T-helper 1 cell treated with Interleukin-12 subunit alpha and Interleukin-12 subunit beta and Interleukin-4 antibody, amounts not matched to agents 30 μg/mL and 1 μg/mL, for 36 hours (primary cell): Measurements from ENCODE around the gene PEDS1.
A peak's percentile ranks its signal among the peaks of the same experiment; 100 is the strongest.
"Not testable (repeated sequence)": the region's sequence is repeated elsewhere in the genome, so short reads cannot be mapped to it uniquely, and the experiment has no call there.

Experiments used
- H3K27ac Mint-ChIP-seq: one replicate; pipeline ENCODE4 v1.8.0; 2021; ENCODE audit warnings: mild to moderate bottlenecking, mixed read lengths
- H3K27me3 Mint-ChIP-seq: one replicate; pipeline ENCODE4 v1.8.0; 2021; ENCODE audit warnings: low read depth, mixed read lengths
- H3K36me3 Mint-ChIP-seq: one replicate; pipeline ENCODE4 v1.8.0; 2021; ENCODE audit warnings: low read depth, mixed read lengths
- H3K4me1 Mint-ChIP-seq: one replicate; pipeline ENCODE4 v1.8.0; 2021; ENCODE audit warnings: low read depth, mixed read lengths
- H3K4me3 Mint-ChIP-seq: one replicate; pipeline ENCODE4 v1.8.0; 2021; ENCODE audit warnings: mild to moderate bottlenecking, moderate library complexity, mixed read lengths
- H3K9me3 Mint-ChIP-seq: one replicate; pipeline ENCODE4 v1.8.0; 2021; ENCODE audit warnings: mixed read lengths

PEDS1 gene

DNA sequence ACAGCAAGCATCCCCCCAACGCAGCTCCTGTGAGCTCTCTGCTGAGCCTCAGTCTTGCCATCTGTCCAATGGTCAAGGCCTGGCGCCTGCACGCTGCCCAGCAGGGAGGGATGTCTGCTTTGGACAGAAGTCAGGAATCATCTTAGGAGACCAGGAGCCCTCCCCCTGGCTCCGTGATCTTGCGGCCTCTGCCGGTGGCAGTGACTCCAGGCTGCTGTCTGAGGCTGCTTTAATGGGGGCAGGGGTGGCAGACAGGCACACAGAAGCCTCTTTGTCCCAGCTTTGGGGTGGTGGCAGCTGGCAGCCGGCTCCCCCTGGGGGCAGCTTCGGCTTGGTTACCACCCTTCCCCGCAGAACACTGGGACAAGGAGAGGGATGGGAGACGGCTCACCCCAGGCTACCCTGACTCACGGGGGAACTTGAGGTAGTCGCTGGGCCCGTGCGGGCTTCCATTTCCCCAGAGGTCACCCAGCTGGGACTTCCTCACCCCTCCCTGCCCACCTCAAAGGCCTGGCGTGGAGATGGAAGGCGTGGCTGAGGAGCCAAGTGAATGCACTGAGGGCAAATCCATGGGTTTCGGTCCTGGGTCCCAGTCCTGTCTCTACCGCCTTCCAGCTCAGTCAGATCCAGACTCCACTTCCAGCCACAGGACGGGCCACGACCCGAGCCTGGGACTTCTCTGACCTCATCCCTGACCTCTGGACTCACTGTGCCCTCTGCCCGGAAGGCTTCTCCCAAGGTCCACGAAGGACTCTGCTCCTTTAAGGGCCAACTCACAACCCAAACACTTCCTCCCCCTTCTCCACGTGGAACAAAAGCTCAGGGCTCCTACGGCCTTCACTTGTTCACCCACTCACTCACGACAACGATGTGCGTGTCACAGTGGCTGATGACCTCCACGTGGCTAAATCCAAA lies 14.8 kb downstream of the PEDS1 start:
- peaks cover 35% of the 10 kb centered on the region for H3K36me3 Mint-ChIP-seq
- no peaks in the 10 kb centered on the region for H3K27me3 Mint-ChIP-seq
- no peak overlapping the region for H3K4me3 Mint-ChIP-seq
- peaks cover 21% of the 10 kb centered on the region for H3K4me1 Mint-ChIP-seq
- H3K27ac Mint-ChIP-seq, result no peak overlapping the region
- H3K9me3 Mint-ChIP-seq, result no peaks in the 10 kb centered on the region

DNA sequence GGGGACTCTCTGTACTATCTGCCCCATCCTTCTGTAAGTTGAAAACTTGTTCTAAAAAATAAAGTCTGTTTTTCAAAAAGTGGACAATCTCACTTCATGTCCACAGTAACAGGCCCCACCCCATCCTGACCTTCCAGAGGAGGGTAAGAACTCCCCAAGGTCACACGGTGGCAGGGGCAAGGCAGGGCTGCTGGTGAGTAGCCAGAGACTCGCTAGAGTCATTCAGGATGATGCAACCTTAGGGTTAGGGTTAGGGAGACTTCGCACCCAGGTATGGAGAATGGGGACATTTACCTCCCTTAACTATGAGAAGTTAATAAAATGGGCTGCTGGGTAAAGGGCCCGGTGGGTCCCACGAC lies 15.4 kb downstream of the PEDS1 start:
- no peak overlapping the region for H3K4me3 Mint-ChIP-seq
- H3K4me1 Mint-ChIP-seq, result peaks cover 20% of the 10 kb centered on the region
- no peak overlapping the region for H3K27ac Mint-ChIP-seq
- H3K9me3 Mint-ChIP-seq, result no peaks in the 10 kb centered on the region
- no peaks in the 10 kb centered on the region for H3K27me3 Mint-ChIP-seq
- peaks cover 34% of the 10 kb centered on the region for H3K36me3 Mint-ChIP-seq

DNA sequence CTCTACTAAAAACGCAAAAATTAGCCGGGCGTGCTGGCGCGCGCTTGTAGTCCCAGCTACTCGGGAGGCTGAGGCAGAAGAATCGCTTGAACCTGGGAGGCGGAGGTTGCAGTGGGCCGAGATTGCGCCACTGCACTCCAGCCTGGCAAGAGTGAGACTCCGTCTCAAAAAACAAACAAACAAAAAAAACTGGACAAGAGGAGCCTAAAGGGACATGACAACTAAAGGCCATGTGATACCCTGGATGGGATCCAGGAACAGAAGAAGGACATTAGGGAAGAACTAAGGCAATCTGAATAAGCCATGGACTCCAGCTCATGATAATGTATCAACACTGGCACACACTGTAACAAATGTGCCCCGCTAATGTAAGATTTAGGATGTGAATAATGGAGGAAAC lies 15.8 kb downstream of the PEDS1 start:
- H3K27ac Mint-ChIP-seq, H3K4me3 Mint-ChIP-seq, H3K9me3 Mint-ChIP-seq, H3K27me3 Mint-ChIP-seq: not testable (repeated sequence)
- H3K4me1 Mint-ChIP-seq, result peaks cover 16% of the 10 kb centered on the region
- H3K36me3 Mint-ChIP-seq, result peaks cover 30% of the 10 kb centered on the region

DNA sequence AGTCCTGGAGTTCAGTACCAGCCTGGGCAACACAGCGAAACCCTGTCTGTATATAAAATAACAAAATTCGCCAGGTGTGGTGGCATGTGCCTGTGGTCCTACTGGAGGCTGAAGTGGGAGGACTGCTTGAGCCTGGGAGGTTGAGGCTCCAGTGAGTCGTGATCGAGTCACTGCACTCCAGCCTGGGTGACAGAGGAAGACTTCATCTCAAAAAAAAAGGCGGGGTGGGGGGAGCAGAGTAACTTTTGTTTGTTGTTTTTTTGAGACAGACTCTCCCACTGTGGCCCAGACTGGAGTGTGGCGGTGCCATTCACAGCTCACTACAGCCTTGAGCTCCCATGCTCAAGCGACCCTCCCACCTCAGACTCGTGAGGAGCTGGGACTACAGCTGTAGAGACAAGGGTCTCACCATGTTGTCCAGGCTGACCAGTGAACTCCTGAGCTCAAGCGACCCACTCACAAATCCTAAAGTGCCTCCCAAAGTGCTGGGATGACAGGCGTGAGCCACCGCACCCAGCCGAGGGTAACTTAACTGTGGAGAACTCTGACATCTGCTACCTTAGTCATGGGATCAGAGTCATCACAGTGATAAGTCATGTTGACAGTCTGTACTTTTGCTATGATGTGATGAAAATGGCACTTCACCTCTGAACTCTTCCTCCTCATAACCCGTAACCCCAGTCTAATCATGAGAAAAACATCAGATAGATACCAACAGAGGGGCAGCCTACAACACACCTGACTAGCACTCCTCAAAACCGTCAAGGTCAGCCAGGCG lies 16.5 kb downstream of the PEDS1 start:
- peaks cover 17% of the 10 kb centered on the region for H3K4me1 Mint-ChIP-seq
- peaks cover 31% of the 10 kb centered on the region for H3K36me3 Mint-ChIP-seq
- no peak overlapping the region for H3K27ac Mint-ChIP-seq
- H3K4me3 Mint-ChIP-seq, result no peak overlapping the region
- no peaks in the 10 kb centered on the region for H3K9me3 Mint-ChIP-seq
- H3K27me3 Mint-ChIP-seq, result no peaks in the 10 kb centered on the region

DNA sequence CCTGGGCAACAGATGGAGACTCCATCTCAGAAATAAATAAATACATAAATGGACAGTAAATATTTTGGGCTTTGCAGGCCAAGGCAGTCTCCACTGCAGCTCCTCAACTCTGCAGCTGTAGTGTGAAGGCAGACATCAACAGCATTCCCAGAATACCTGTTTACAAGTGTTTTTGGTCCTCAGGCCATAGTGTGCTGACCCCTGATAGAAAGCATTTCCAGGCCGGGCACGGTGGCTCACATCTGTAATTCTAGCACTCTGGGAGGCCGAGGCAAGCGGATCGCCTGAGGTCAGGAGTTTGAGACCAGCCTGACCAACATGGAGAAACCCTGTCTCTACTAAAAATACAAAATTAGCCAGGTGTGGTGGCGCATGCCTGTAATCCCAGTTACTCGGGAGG lies 18.4 kb downstream of the PEDS1 start:
- Mint-ChIP-seq H3K4me1 (peaks cover 13% of the 10 kb centered on the region), H3K36me3 (peaks cover 32% of the 10 kb centered on the region)
- not testable (repeated sequence) for H3K4me3 Mint-ChIP-seq, H3K9me3 Mint-ChIP-seq, H3K27me3 Mint-ChIP-seq, H3K27ac Mint-ChIP-seq

DNA sequence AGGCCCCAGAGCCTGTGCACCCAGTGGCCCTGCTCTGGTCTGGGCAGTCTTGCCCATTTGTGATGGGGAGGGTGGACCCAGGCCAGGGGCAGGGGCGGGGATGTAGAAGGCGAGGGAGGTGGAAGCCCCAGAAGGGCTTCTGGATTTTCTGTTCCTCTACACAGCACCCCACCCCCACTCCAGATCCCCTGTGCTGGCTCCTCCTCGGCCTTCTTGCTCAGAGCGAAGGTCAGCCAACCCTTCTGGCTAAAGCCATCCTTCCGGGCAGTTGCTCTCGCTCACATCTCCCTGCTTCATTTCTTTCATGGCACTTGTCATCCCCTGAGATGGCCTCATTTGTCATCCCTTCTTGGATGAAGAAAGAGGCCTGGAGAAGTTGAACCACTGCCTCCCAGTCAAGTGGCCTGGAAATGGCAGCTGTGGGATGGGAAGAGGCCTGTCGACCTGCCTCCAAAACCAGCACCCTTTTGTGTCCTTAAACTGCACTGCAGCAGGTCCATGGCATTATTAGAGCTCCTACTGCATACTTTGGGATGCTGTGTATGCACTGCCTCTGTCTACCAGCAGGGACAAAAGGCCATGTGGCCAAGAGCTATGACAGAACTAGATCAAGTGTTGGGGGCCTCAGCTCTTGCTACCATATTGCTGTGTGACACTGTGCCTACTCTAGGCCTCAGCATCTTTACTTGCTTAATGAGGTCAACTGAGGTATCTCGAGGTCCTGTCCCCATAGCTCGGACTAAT lies 19.9 kb downstream of the PEDS1 start:
- peaks cover 34% of the 10 kb centered on the region for H3K36me3 Mint-ChIP-seq
- no peak overlapping the region for H3K27ac Mint-ChIP-seq
- no peak overlapping the region for H3K4me3 Mint-ChIP-seq
- H3K27me3 Mint-ChIP-seq, result no peaks in the 10 kb centered on the region
- no peaks in the 10 kb centered on the region for H3K9me3 Mint-ChIP-seq
- H3K4me1 Mint-ChIP-seq, result peaks cover 13% of the 10 kb centered on the region

DNA sequence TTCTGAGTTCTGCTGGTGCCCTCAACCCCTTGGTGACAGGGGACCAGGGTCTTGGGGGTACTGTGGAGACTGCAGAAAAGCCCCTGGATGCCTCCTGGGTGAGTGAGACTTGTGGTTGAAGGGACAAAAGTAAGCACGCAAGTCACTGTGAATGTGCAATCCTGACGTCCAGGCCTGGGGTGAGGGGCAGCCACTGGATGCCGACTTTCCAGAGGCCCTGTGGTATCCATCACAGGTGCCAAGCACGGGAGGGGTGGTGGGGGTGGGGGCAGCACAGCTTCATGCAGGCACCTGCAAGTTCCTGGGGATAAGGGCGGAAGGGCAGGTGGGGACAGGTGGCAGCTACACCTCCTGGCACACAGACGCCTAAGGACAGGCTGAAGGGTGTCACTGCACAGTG lies 20.5 kb downstream of the PEDS1 start:
- H3K4me1 Mint-ChIP-seq, result peaks cover 13% of the 10 kb centered on the region
- H3K36me3 Mint-ChIP-seq, result peaks cover 39% of the 10 kb centered on the region
- no peak overlapping the region for H3K27ac Mint-ChIP-seq
- H3K27me3 Mint-ChIP-seq, result no peaks in the 10 kb centered on the region
- H3K4me3 Mint-ChIP-seq, result no peak overlapping the region
- H3K9me3 Mint-ChIP-seq, result no peaks in the 10 kb centered on the region

DNA sequence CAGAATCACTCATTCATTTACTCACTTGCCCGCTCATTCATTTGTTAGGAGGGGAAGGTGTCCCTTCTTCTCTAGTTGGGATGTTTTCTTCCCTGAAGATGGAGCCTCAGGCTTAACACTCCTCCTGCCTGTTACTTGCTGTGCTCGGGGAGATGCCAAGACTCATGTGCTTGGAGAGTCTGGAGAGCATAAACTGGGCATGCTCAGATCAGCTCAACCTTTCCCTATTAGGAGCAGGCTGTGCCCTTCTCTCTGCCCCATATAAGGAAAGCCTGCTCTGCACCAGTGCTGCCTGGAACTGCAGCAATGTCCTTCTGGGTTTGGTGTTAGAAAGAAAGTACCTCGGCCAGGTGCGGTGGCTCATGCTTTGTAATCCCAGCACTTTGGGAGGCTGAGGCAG lies 22.5 kb downstream of the PEDS1 start:
- Mint-ChIP-seq H3K4me1 (peaks cover 17% of the 10 kb centered on the region), H3K9me3 (no peaks in the 10 kb centered on the region), H3K27ac (no peak overlapping the region), H3K4me3 (no peak overlapping the region), H3K36me3 (peaks cover 47% of the 10 kb centered on the region), H3K27me3 (no peaks in the 10 kb centered on the region)

DNA sequence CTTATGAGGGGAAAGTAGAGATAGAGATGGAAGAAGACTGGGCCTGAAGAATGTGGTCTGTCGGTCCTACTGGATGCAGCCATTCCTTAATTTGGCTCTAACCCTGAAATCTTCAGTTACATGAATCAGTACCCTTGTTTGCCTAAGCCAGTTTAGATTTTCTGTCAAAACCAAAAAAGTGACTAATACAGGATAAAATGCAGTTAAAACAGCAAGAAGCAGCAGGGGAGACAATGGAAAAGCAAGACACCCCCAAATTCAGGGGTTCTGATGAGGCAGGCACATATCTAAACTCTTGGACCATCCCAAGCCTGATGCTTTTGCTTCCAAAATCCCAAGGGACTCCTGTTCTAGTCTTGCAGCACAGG lies 23.2 kb downstream of the PEDS1 start:
- Mint-ChIP-seq H3K4me1 (peaks cover 15% of the 10 kb centered on the region), H3K36me3 (peaks cover 48% of the 10 kb centered on the region), H3K27me3 (no peaks in the 10 kb centered on the region), H3K9me3 (no peaks in the 10 kb centered on the region), H3K27ac (no peak overlapping the region), H3K4me3 (no peak overlapping the region)

DNA sequence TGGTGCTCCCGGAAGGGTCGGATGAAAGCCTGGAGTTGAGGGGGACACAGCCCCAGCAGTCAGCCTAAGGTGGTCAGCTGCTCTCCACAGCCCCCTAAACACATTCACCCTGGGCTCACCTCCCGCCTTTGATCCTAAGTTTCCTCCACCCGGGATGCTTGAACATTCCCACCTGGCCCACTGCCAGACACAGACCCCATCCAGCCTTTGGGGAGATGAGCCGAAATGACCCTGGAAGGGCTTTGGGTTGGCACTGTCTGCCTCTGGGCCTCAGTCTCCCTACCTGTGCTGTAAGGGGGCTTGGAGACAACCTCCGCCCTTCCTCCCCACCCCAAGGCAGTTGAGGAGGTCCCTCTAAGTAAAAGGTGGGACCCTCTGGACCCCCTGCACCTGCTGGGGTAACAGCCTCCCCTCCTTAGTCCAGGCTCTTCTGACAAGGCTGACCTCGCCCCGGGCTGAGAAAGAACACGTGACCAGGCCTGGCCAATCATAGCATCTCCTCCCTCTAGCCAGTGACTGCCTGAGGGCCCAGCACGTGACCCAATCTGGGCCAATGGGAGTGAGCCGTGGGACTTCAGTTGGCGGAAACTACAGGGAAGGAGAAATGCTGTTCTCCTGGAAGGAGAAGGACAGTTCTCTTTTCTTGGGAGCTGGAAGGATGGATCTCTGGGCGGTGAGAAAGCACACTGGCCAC lies 23.7 kb downstream of the PEDS1 start:
- H3K9me3 Mint-ChIP-seq, result no peaks in the 10 kb centered on the region
- H3K36me3 Mint-ChIP-seq, result peaks cover 54% of the 10 kb centered on the region
- no peak overlapping the region for H3K27ac Mint-ChIP-seq
- peaks cover 15% of the 10 kb centered on the region for H3K4me1 Mint-ChIP-seq
- no peak overlapping the region for H3K4me3 Mint-ChIP-seq
- H3K27me3 Mint-ChIP-seq, result no peaks in the 10 kb centered on the region

DNA sequence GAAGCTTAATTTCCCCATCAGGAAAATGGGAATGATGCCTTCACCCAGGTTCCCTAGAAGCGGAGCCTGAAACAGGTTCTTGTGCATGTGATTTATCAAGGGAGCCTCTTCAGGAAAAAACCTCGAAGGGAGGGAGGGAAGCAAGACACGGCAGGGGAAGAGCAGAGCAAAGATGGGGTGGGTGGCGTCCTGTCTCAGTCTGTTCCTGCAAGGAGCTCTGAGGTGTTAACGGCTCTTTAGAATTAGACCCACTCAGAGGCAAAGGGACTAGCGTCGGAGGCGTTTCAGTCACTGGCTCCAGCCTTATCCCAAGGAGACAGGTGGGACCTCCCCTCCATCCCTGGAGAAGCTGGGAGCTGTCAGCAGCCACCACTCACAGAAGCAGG lies 25.0 kb downstream of the PEDS1 start:
- H3K27me3 Mint-ChIP-seq, result no peaks in the 10 kb centered on the region
- peaks cover 63% of the 10 kb centered on the region for H3K36me3 Mint-ChIP-seq
- peaks cover 13% of the 10 kb centered on the region for H3K4me1 Mint-ChIP-seq
- no peak overlapping the region for H3K4me3 Mint-ChIP-seq
- H3K9me3 Mint-ChIP-seq, result no peaks in the 10 kb centered on the region
- H3K27ac Mint-ChIP-seq, result no peak overlapping the region

DNA sequence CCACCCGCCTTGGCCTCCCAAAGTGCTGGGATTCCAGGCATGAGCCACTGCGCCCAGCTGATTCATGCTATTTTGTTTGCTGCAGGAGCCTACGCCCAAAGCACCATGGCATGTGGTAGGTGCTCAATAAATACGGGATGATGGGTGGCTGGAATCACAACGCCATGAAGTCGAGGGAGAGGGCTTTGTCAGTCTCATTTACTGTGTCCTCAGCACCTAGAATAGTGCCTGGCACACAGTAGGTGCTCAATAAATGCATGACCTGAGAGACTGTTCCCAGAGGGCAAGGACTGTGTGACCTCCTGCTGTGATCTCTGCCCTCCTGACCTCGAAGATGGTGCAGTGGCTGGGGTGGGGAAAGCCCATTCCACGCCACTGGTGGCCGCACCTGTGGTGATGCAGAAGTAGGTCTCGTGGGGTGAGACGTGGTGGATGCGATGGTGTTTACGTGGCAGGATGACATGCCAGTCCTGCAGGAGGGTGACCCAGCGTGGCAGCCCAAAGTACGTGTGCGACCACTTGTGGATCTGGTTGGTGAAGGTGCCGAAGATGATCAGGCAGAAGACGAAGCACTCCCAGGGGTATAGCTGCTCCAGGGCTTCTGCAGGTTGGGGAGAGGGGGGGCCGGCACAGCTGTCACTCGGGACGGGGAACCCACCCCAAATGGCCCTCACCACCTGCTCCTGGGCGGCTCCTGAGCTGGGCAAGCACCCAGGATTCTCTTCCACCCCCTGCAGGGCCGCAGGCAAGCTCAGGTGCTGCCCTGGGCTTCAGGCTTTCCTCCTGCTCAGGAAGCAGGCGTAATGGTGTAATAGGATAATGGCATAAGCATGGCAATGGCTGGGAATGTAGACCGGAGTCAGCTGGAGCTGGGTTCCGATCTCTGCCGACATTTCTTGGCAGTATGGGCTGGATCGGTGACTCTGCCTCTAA lies 25.7 kb downstream of the PEDS1 start:
- Mint-ChIP-seq H3K36me3 (peaks cover 69% of the 10 kb centered on the region), H3K9me3 (no peaks in the 10 kb centered on the region), H3K4me1 (peaks cover 13% of the 10 kb centered on the region), H3K4me3 (no peak overlapping the region), H3K27me3 (no peaks in the 10 kb centered on the region), H3K27ac (no peak overlapping the region)

DNA sequence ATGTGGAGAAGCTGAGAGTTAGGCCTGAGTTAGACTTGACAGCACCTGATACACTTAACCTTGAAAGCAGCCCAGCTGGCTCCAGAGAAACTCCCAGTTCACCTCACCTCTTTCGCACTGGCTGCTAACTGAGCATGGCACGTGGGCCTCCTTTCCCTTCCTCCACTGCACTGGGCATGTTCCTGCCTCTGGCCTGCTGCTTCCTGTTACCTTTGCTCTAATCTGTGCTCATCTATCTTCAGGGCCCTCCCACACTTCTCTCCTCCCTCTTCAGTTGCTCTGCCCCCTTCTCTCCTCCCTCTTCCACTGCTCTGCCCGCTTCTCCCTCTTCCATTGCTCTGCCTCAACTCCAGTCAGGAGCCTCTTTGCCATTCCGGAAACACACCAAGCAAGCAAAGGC lies 26.9 kb downstream of the PEDS1 start:
- H3K27ac Mint-ChIP-seq, result peak overlapping the region; percentile 1
- peaks cover 66% of the 10 kb centered on the region for H3K36me3 Mint-ChIP-seq
- no peaks in the 10 kb centered on the region for H3K27me3 Mint-ChIP-seq
- no peak overlapping the region for H3K4me3 Mint-ChIP-seq
- H3K9me3 Mint-ChIP-seq, result no peaks in the 10 kb centered on the region
- H3K4me1 Mint-ChIP-seq, result peaks cover 9% of the 10 kb centered on the region
